Right forelimb (tissue), 1 donor: Measurements from ENCODE around the gene CCL16.

Source experiments
- DNase-seq: peaks from one replicate; pipeline ENCODE4 v3.0.0-alpha.2; 2018

The CCL16 gene

DNA sequence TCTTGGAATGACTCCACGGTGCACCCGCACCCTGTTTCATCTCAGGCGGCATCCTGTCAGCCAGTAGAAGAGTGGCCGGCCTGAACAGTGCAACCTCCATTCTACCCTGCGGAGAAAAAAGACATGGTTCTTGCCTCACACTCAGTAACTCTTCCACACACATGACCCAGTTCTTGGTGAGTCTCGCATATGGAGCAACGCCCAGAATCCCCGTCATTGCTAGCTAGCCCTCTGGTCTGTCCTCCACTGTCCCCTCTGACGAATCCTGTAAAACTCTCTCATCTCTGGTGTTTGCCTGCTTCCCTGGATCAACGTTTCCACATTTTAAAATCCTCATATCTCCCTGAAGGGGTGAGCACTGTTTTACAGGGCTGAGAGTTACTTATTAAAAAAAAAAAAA, 46.5 kb downstream of the CCL16 start:
- DNase-seq, result no peak

GRCh38 chr17:35932586-35932985, 48.7 kb downstream of the CCL16 start:
- no peak for DNase-seq

GRCh38 chr17:35931794-35932425, 49.4 kb downstream of the CCL16 start:
- no peak for DNase-seq

GRCh38 chr17:35930211-35931065, 50.9 kb downstream of the CCL16 start, which contains the start of gene RDM1:
Gene RDM1, minus strand, starts transcription at chr17:35930773. Its CDS starts 46 bp downstream, at chr17:35930727.
- peak; percentile 81 for DNase-seq

DNA sequence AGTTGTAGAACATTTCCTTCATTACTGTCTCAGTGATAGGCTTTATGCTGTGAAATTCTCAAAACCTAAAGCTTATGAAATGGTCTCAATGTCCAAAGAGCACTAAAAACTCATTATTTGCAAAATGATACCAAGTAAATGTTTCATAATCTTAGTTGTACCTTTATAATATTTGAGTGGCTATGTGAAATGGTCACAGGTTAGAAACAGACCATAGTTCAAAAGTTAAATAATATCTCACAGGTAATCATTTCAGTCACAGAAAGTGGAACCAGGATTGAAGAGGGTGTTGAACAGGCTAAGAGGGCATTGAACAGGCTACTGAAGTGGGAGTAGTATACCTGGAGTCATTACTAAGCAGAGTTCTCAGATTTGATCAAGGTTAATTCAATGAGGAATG, 53.6 kb downstream of the CCL16 start:
- no peak for DNase-seq
